Sigmoid colon (tissue), 7 donors: ENCODE data around the gene PLCL1. TPM values are rescaled to one million over a fixed set of nuclear protein-coding genes. Genes with fewer than 3 reads are reported as not detected.

Experiments
- DNase-seq: peaks from one replicate; pipeline ENCODE4 v3.0.0-alpha.2; 2019
- H3K27ac ChIP-seq, 4 donors: fragments of 200-600 bp; sonication (generic); one replicate each; pipeline ENCODE4 v1.5.1; 2016 to 2019; ENCODE audit warnings: mild to moderate bottlenecking in 1 of 4
- H3K27me3 ChIP-seq, 3 donors: fragments of 200-600 bp; sonication (generic); one replicate each; pipeline ENCODE4 v1.5.1; 2019; ENCODE audit warnings: mild to moderate bottlenecking in 1 of 3
- H3K36me3 ChIP-seq, 4 donors: fragments of 200-600 bp; sonication (generic); one replicate each; pipeline ENCODE4 v1.5.1; 2016 to 2019
- H3K4me1 ChIP-seq, 4 donors: fragments of 200-600 bp; sonication (generic); one replicate each; pipeline ENCODE4 v1.5.1; 2017 to 2019
- H3K4me3 ChIP-seq, 4 donors: fragments of 200-600 bp; sonication (generic); one replicate each; pipeline ENCODE4 v1.5.1; 2017 to 2019; ENCODE audit warnings: mild to moderate bottlenecking in 2 of 4, moderate library complexity in 1 of 4
- H3K9me3 ChIP-seq, 4 donors: fragments of 200-600 bp in 3 of 4; sonication (generic) in 3 of 4; one replicate each; pipeline versions ENCODE4 v1.5.1 to v1.6.1; 2013 to 2019
- EP300 ChIP-seq, 4 donors: sonication (generic); formaldehyde crosslinking; IDR thresholded peaks; one replicate each; pipeline ENCODE4 v1.6.1; 2017; ENCODE audit warnings: antibody characterized with exemption in 4 of 4
- POLR2A ChIP-seq, 2 donors: fragments of 450-650 bp; IDR thresholded peaks; one replicate each; pipeline ENCODE4 v1.6.1; 2016; ENCODE audit warnings: antibody characterized with exemption in 2 of 2, mild to moderate bottlenecking in 2 of 2, moderate library complexity in 2 of 2
- POLR2AphosphoS5 ChIP-seq, 4 donors: sonication (generic); formaldehyde crosslinking; IDR thresholded peaks; one replicate each; pipeline ENCODE4 v1.6.1; 2017; ENCODE audit warnings: antibody characterized with exemption in 4 of 4
- WGBS, 2 donors: extraction: QIAGEN DNeasy Blood & Tissue Kit; methylation state at CpG; one replicate each; pipeline ENCODE4 v1.1.7; 2013; 5-methylcytosine and 5-hydroxymethylcytosine counted together
- intact Hi-C: fragments of 100-400 bp; cut with DNase I; formaldehyde crosslinking; loops from one replicate; pipeline ENCODE4 v1.15.1; 2023
- polyA plus RNA-seq, 3 donors: library from polyadenylated mRNA; stranded (reverse); fragments of 200-250 nt; gene quantifications; one replicate each; pipeline ENCODE4 v1.2.3, GENCODE V29; 2013
- total RNA-seq, 4 donors: library from RNA; depleted of rRNA; stranded (reverse); fragments of >200 nt; gene quantifications; one replicate each; pipeline ENCODE4 v1.1.0, GENCODE V29; 2016
- TF ChIP-seq, protein P1 (sequence below), 4 experiments: fragments of 450-650 bp in 3 of 4; fragments of 200-600 bp in 1 of 4; IDR thresholded peaks; one replicate each; pipeline ENCODE4 v1.5.1; 2016 to 2019; ENCODE audit warnings: antibody characterized with exemption in 4 of 4, mild to moderate bottlenecking in 3 of 4, moderate library complexity in 2 of 4
- donor health status: healthy with polysubstance abuse.
- donor health status: Bipolar disorder and iron deficiency.
- donor health status: healthy.

The PLCL1 gene
- total and polyA plus RNA-seq, 7 donors: 0.69 to 20.0 (median 13.6) TPM

DNA sequence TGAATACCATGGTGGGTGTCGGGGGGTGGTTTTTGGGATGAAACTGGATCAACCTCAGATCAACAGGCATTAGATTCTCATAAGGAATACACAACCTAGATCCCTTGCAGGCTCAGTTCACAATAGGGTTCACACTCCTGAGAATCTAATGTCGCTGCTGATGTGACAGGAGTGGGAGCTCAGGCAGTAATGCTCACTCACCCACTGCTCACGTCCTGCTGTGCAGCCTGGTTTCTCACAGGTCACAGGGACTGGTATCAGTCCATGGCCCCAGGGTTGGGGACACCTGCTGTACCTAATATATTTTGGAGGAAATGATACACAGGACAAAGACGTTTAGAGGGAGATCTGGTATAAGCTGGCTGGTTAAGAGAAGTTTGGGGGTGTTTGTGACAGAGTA lies 338.8 kb downstream of the PLCL1 start:
- no peak for DNase-seq
- Histone ChIP-seq H3K36me3 (peaks cover 0 to 4% (median 0%) of the 10 kb centered on the region in 4 donors), H3K4me3 (no peak overlapping the region), H3K4me1 (no peaks in the 10 kb centered on the region), H3K27me3 (no peaks in the 10 kb centered on the region), H3K27ac (no peak overlapping the region), H3K9me3 (no peaks in the 10 kb centered on the region)
- TF ChIP-seq, protein P1, sequence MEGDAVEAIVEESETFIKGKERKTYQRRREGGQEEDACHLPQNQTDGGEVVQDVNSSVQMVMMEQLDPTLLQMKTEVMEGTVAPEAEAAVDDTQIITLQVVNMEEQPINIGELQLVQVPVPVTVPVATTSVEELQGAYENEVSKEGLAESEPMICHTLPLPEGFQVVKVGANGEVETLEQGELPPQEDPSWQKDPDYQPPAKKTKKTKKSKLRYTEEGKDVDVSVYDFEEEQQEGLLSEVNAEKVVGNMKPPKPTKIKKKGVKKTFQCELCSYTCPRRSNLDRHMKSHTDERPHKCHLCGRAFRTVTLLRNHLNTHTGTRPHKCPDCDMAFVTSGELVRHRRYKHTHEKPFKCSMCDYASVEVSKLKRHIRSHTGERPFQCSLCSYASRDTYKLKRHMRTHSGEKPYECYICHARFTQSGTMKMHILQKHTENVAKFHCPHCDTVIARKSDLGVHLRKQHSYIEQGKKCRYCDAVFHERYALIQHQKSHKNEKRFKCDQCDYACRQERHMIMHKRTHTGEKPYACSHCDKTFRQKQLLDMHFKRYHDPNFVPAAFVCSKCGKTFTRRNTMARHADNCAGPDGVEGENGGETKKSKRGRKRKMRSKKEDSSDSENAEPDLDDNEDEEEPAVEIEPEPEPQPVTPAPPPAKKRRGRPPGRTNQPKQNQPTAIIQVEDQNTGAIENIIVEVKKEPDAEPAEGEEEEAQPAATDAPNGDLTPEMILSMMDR (IDR thresholded peaks at IDR 0.05): no peak
- no peak for TF ChIP-seq EP300 (IDR thresholded peaks at IDR 0.05)
- TF ChIP-seq POLR2A (IDR thresholded peaks at IDR 0.05): no peak
- TF ChIP-seq POLR2AphosphoS5 (IDR thresholded peaks at IDR 0.05): no peak
- intact Hi-C loops: no loop called here
- 66 to 80% methylated on average over 4 of the region's 4 CpGs for WGBS, 2 donors

DNA sequence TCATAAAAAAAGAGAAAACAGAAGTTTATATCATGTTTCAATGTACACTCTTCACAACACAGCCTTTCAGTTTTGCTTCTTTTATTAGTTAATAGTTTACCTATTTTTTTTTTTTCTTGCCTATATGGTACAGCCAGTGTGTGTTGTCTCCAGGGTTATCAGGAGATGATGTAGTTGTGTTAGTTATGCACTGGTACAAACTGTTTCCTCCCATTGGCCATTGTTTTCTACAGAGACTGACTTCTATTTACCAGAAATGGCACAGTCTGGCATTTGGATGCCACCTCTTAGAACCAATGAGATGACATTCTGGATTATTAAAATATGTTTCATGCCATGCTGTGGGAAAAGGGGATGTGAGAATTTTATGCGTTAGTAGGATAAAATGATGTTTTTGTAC lies 339.4 kb downstream of the PLCL1 start:
- no peaks in the 10 kb centered on the region for H3K4me1 ChIP-seq
- H3K27ac ChIP-seq: no peak overlapping the region
- H3K27me3 ChIP-seq: no peaks in the 10 kb centered on the region
- WGBS, 2 donors: 90 to 92% methylated on average over 1 of the region's 1 CpG
- H3K9me3 ChIP-seq: no peaks in the 10 kb centered on the region
- peaks cover 0 to 7% (median 0%) of the 10 kb centered on the region in 4 donors for H3K36me3 ChIP-seq
- no peak overlapping the region for H3K4me3 ChIP-seq
- intact Hi-C loops: no loop called here
- no peak for DNase-seq
- TF ChIP-seq POLR2A (IDR thresholded peaks at IDR 0.05) (no peak), POLR2AphosphoS5 (IDR thresholded peaks at IDR 0.05) (no peak), EP300 (IDR thresholded peaks at IDR 0.05) (no peak)
- TF ChIP-seq, protein P1 (IDR thresholded peaks at IDR 0.05): no peak

DNA sequence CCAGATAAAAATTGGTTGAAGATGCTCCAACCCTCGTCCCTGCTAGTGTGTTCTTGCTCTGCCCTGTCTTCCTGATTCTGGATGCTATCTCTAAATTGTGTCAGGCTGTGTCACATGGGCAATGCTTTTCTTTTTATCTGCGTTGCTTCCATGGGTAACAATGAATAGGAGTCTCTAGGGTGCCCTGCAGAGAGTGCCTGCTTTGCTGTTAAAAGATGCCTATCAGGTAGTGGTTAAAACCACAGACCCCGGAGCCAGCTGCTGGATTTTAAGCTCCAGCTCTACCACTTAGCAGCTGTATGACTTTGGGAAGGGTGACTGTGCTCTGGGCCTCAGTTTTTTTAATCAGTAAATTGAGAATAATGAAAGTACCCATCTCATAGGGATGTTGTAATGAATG lies 340.3 kb downstream of the PLCL1 start:
- H3K4me3 ChIP-seq: no peak overlapping the region
- no peaks in the 10 kb centered on the region for H3K4me1 ChIP-seq
- intact Hi-C loops: no loop called here
- no peaks in the 10 kb centered on the region for H3K9me3 ChIP-seq
- TF ChIP-seq EP300 (IDR thresholded peaks at IDR 0.05) (no peak), POLR2AphosphoS5 (IDR thresholded peaks at IDR 0.05) (no peak), POLR2A (IDR thresholded peaks at IDR 0.05) (no peak)
- TF ChIP-seq, protein P1 (IDR thresholded peaks at IDR 0.05): no peak
- H3K27ac ChIP-seq: no peak overlapping the region
- H3K36me3 ChIP-seq: peaks cover 0 to 7% (median 0%) of the 10 kb centered on the region in 4 donors
- H3K27me3 ChIP-seq: no peaks in the 10 kb centered on the region
- DNase-seq: no peak
- 40 to 55% methylated on average over 3 of the region's 3 CpGs for WGBS, 2 donors

DNA sequence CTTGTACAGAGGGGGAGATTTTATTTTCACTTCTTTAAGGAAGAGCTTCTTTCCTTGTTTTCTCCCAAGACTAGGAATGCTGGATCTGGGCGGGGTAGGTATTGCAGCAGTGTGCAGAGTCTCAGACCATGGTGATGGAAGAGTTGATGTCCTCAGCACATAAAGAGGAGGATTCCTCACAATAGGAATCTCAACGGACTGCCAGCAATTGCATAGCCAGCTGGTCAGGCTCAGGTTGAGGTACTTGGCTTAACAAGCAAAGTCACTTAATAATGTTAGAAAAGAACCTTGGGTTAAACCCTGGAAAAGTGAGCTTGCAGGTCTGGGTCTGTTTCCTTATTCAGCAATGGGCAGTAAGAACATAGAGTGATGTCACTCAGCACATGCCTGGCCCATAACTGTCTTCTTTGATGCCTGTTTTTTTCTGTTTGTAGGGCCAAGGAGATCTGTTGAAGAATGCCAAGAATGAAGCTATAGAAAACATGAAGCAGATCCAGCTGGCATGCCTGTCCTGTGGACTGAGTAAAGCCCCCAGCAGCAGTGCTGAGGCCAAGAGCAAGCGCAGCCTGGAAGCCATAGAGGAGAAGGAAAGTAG lies 342.1 kb downstream of the PLCL1 start:
- Histone ChIP-seq H3K4me3 (no peak overlapping the region), H3K27ac (no peak overlapping the region), H3K4me1 (no peaks in the 10 kb centered on the region), H3K27me3 (no peaks in the 10 kb centered on the region), H3K9me3 (no peaks in the 10 kb centered on the region), H3K36me3 (peaks cover 0 to 7% (median 0%) of the 10 kb centered on the region in 4 donors)
- DNase-seq: no peak
- no peak for TF ChIP-seq POLR2AphosphoS5 (IDR thresholded peaks at IDR 0.05)
- TF ChIP-seq, protein P1 (IDR thresholded peaks at IDR 0.05): no peak
- TF ChIP-seq EP300 (IDR thresholded peaks at IDR 0.05): no peak
- no peak for TF ChIP-seq POLR2A (IDR thresholded peaks at IDR 0.05)
- 89% methylated on average over 3 of the region's 3 CpGs for WGBS, 2 donors
- intact Hi-C loops: no loop called here

DNA sequence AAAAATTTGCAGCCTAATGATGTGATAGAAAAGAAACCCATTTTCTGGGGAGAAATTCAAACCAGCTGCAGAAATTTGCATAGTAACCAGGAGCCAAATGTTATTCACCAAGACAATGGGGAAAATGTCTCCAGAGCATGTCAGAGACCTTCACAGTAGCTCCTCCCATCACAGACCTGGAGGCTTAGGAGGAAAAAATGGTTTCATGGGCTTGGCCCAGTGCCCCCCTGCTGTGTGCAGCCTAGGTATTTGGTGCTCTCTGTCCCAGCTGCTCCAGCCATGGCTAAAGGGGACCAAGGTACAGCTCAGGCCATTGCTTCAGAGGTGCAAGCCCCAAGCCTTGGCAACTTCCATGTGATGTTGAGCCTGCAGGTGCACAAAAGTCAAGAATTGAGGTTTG lies 352.9 kb downstream of the PLCL1 start:
- intact Hi-C loops: no loop called here

More for the DNA sequence above, 352.9 kb downstream of the PLCL1 start:
- Histone ChIP-seq H3K9me3 (no peaks in the 10 kb centered on the region), H3K4me3 (no peak overlapping the region), H3K4me1 (no peaks in the 10 kb centered on the region), H3K27ac (no peak overlapping the region), H3K36me3 (no peaks in the 10 kb centered on the region), H3K27me3 (no peaks in the 10 kb centered on the region)
- no peak for DNase-seq
- TF ChIP-seq POLR2AphosphoS5 (IDR thresholded peaks at IDR 0.05) (no peak), POLR2A (IDR thresholded peaks at IDR 0.05) (no peak), EP300 (IDR thresholded peaks at IDR 0.05) (no peak)
- TF ChIP-seq, protein P1 (IDR thresholded peaks at IDR 0.05): no peak
